ENCODE data around the gene CLDN15. TPM values are rescaled to one million over a fixed set of nuclear protein-coding genes. Genes with fewer than 3 reads are reported as not detected.

Gene CLDN15
- total RNA-seq, 2 donors from 2014 or later: 9.2 to 17.4 TPM

- intact Hi-C loops (cut with DNase I): no loop called here
- no peaks in the 10 kb centered on the region for H3K9me3 ChIP-seq
- TF ChIP-seq, protein P1, sequence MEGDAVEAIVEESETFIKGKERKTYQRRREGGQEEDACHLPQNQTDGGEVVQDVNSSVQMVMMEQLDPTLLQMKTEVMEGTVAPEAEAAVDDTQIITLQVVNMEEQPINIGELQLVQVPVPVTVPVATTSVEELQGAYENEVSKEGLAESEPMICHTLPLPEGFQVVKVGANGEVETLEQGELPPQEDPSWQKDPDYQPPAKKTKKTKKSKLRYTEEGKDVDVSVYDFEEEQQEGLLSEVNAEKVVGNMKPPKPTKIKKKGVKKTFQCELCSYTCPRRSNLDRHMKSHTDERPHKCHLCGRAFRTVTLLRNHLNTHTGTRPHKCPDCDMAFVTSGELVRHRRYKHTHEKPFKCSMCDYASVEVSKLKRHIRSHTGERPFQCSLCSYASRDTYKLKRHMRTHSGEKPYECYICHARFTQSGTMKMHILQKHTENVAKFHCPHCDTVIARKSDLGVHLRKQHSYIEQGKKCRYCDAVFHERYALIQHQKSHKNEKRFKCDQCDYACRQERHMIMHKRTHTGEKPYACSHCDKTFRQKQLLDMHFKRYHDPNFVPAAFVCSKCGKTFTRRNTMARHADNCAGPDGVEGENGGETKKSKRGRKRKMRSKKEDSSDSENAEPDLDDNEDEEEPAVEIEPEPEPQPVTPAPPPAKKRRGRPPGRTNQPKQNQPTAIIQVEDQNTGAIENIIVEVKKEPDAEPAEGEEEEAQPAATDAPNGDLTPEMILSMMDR (IDR thresholded peaks at IDR 0.05): no peak
- TF ChIP-seq POLR2AphosphoS5 (IDR thresholded peaks at IDR 0.05) (no peak), POLR2A (IDR thresholded peaks at IDR 0.05) (no peak)
- H3K36me3 ChIP-seq: peaks cover 0 to 3% of the 10 kb centered on the region in 2 donors
- H3K4me1 ChIP-seq (replicated peaks): no peaks in the 10 kb centered on the region
- H3K27me3 ChIP-seq (replicated peaks; ENCODE audit: insufficient read depth): no peaks in the 10 kb centered on the region
- peak overlapping the region in 1 of 2 donors; percentile 39 for H3K4me3 ChIP-seq
- no peak overlapping the region for H3K27ac ChIP-seq
- 59% methylated on average over 7 of the region's 7 CpGs for WGBS
- DNase-seq (ENCODE audit: low spot score): no peak
Observed at GRCh38 chr7:101231644-101232043, 6.0 kb downstream of the CLDN15 start.

- no peak for TF ChIP-seq POLR2A (IDR thresholded peaks at IDR 0.05)
- TF ChIP-seq, protein P1 (IDR thresholded peaks at IDR 0.05): no peak
- no peak for TF ChIP-seq POLR2AphosphoS5 (IDR thresholded peaks at IDR 0.05)
- peaks cover 6 to 12% of the 10 kb centered on the region in 2 donors for H3K36me3 ChIP-seq
- H3K9me3 ChIP-seq: no peaks in the 10 kb centered on the region
- no peaks in the 10 kb centered on the region for H3K4me1 ChIP-seq (replicated peaks)
- 86% methylated on average over 9 of the region's 9 CpGs for WGBS
- intact Hi-C loops (cut with DNase I): no loop called here
- H3K27me3 ChIP-seq (replicated peaks; ENCODE audit: insufficient read depth): no peaks in the 10 kb centered on the region
- no peak overlapping the region for H3K27ac ChIP-seq
- no peak for DNase-seq (ENCODE audit: low spot score)
- H3K4me3 ChIP-seq: no peak overlapping the region
Observed at GRCh38 chr7:101226721-101227120, 10.9 kb downstream of the CLDN15 start.

DNA sequence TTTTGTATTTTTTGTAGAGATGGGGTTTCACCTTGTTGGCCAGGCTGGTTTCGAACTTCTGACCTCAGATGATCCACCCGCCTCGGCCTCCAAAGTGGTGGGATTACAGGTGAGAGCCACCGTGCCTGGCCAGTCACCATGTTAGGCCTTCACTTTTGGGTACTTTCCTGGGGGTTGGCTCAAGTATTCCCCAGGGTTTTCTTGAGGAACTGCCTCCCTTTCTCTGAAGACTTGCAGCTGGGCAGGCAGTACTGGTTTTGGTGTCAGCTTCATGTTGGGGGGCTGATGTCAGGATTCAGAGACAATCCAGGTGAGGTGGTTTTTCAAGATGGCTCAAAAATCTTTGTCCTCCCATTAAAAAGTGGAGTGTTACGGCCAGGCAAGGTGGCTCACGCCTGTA, 12.0 kb downstream of the CLDN15 start:
- TF ChIP-seq, protein P1 (IDR thresholded peaks at IDR 0.05): no peak
- TF ChIP-seq POLR2A (IDR thresholded peaks at IDR 0.05) (no peak), POLR2AphosphoS5 (IDR thresholded peaks at IDR 0.05) (no peak)
- H3K27me3 ChIP-seq (replicated peaks; ENCODE audit: insufficient read depth): no peaks in the 10 kb centered on the region
- DNase-seq (ENCODE audit: low spot score): no peak
- peaks cover 6 to 12% of the 10 kb centered on the region in 2 donors for H3K36me3 ChIP-seq
- intact Hi-C loops (cut with DNase I): no loop called here
- no peak overlapping the region for H3K4me3 ChIP-seq
- H3K4me1 ChIP-seq (replicated peaks): no peaks in the 10 kb centered on the region
- H3K9me3 ChIP-seq: no peaks in the 10 kb centered on the region
- H3K27ac ChIP-seq: no peak overlapping the region
- WGBS: 98% methylated on average over 6 of the region's 6 CpGs

GRCh38 chr7:101223528-101223927, 14.1 kb downstream of the CLDN15 start:
- intact Hi-C loops (cut with DNase I): no loop called here
- Histone ChIP-seq H3K36me3 (peaks cover 6 to 12% of the 10 kb centered on the region in 2 donors), H3K9me3 (no peaks in the 10 kb centered on the region), H3K27me3 (replicated peaks; ENCODE audit: insufficient read depth) (no peaks in the 10 kb centered on the region), H3K27ac (no peak overlapping the region), H3K4me1 (replicated peaks) (no peaks in the 10 kb centered on the region), H3K4me3 (no peak overlapping the region)
- TF ChIP-seq, protein P1 (IDR thresholded peaks at IDR 0.05): no peak
- no peak for TF ChIP-seq POLR2AphosphoS5 (IDR thresholded peaks at IDR 0.05)
- TF ChIP-seq POLR2A (IDR thresholded peaks at IDR 0.05): no peak
- 90% methylated on average over 15 of the region's 15 CpGs for WGBS
- DNase-seq (ENCODE audit: low spot score): no peak

DNA sequence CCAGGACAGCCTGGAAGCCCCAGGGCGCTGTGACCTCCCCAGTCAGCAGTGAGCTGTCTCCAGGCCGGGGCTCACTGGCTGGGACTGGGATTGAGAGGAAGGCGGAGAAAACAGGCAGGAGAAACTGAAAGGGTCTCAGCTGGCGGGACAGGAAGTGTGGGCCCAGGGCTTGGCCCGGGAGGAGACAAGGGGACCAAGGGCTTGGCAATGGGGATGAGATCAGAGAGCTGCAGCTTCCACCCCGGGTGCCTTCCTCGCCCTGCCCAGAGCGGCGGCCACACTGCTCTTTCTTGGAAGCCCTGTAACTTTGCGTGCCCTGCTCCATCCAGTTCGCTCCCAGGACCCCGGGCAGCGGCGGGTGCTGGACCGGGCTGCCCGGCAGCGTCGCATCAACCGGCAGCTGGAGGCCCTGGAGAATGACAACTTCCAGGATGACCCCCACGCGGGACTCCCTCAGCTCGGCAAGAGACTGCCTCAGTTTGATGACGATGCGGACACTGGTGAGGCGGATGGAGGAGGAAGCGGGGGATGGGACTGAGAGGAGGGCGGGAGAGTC, 15.2 kb downstream of the CLDN15 start:
- WGBS: 88% methylated on average over 17 of the region's 27 CpGs
- no peak overlapping the region for H3K27ac ChIP-seq
- no peaks in the 10 kb centered on the region for H3K4me1 ChIP-seq (replicated peaks)
- no peak for DNase-seq (ENCODE audit: low spot score)
- intact Hi-C loops (cut with DNase I): no loop called here
- TF ChIP-seq POLR2A (IDR thresholded peaks at IDR 0.05) (no peak), POLR2AphosphoS5 (IDR thresholded peaks at IDR 0.05) (no peak)
- TF ChIP-seq, protein P1 (IDR thresholded peaks at IDR 0.05): no peak
- H3K9me3 ChIP-seq: no peaks in the 10 kb centered on the region
- H3K27me3 ChIP-seq (replicated peaks; ENCODE audit: insufficient read depth): no peaks in the 10 kb centered on the region
- peaks cover 6 to 12% of the 10 kb centered on the region in 2 donors for H3K36me3 ChIP-seq
- no peak overlapping the region for H3K4me3 ChIP-seq

Data from prostate gland (tissue), 2 donors.